ENCODE data around the gene SOX1. TPM values are rescaled to one million over a fixed set of nuclear protein-coding genes. Genes with fewer than 3 reads are reported as not detected.

Gene SOX1
- total RNA-seq, 1 donor from 2014 or later = not detected

GRCh38 chr13:112065867-112066623 is 904 bp upstream of the SOX1 start:
- H3K4me3 ChIP-seq (ENCODE audit: low read depth, low read length) = no peak overlapping the region
- no peak for TF ChIP-seq CTCF (conservative IDR thresholded peaks at IDR 0.05; ENCODE audit: low read depth, low read length)
- DNase-seq (ENCODE audit: low read depth) = no peak

DNA sequence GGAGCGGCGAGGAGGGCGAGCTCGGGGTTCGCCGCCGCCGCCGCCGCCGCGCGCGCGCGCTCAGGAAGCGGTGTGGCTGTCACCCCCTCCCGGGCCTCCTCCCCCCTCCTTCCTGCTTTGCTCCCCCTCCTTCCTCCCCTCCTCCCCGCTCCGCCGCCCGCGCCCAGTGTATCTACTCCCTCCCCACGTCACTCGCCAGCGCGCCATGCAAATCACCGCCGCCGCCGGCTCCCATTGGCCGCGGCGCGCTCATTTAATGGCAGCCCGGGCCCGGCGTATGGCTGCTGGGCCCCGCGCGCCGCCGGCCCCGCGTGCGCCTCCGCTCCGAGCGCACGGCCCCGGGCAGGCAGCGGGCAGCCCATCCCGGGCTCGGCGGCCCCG is 335 bp upstream of the SOX1 start:
- no peak for DNase-seq (ENCODE audit: low read depth)

DNA sequence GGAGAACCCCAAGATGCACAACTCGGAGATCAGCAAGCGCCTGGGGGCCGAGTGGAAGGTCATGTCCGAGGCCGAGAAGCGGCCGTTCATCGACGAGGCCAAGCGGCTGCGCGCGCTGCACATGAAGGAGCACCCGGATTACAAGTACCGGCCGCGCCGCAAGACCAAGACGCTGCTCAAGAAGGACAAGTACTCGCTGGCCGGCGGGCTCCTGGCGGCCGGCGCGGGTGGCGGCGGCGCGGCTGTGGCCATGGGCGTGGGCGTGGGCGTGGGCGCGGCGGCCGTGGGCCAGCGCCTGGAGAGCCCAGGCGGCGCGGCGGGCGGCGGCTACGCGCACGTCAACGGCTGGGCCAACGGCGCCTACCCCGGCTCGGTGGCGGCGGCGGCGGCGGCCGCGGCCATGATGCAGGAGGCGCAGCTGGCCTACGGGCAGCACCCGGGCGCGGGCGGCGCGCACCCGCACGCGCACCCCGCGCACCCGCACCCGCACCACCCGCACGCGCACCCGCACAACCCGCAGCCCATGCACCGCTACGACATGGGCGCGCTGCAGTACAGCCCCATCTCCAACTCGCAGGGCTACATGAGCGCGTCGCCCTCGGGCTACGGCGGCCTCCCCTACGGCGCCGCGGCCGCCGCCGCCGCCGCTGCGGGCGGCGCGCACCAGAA is 1.1 kb downstream of the SOX1 start:
- DNase-seq (ENCODE audit: low read depth) = no peak
- no peak overlapping the region for H3K4me3 ChIP-seq (ENCODE audit: low read depth, low read length)
- TF ChIP-seq CTCF (conservative IDR thresholded peaks at IDR 0.05; ENCODE audit: low read depth, low read length) = no peak

More for the DNA sequence above, 335 bp upstream of the SOX1 start:
- TF ChIP-seq CTCF (conservative IDR thresholded peaks at IDR 0.05; ENCODE audit: low read depth, low read length) = no peak
- H3K4me3 ChIP-seq (ENCODE audit: low read depth, low read length) = no peak overlapping the region

- DNase-seq (ENCODE audit: low read depth) = no peak
These were observed 1.7 kb downstream of the SOX1 start for GRCh38 chr13:112068540-112069060.

DNA sequence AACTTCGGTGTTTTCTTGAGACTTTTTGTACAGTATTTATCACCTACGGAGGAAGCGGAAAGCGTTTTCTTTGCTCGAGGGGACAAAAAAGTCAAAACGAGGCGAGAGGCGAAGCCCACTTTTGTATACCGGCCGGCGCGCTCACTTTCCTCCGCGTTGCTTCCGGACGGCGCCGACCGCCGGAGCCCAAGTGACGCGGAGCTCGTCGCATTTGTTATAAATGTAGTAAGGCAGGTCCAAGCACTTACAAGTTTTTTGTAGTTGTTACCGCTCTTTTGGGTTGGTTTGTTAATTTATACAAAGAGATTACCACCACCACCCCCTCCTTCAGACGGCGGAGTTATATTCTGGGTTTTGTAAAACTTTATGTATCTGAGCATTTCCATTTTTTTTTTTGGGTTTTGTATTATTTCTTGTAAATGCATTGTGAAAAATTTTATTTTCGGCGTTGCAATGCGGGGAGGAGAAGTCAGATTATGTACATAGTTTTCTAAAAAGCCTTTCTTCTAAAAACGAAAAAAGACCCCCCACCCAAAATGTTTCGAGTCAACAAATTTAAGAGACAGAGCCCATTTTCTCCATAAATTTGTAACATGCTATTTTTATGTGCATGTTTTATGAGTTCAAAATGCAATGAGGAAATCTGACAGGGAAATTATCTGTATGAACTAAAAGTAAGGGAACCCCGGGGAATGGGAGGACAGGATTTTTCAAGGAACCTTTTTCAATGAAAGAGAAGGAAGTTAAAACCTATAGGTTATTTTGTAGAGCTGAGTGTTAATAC is 2.3 kb downstream of the SOX1 start:
- no peak overlapping the region for H3K4me3 ChIP-seq (ENCODE audit: low read depth, low read length)
- no peak for TF ChIP-seq CTCF (conservative IDR thresholded peaks at IDR 0.05; ENCODE audit: low read depth, low read length)
- DNase-seq (ENCODE audit: low read depth) = no peak

More at GRCh38 chr13:112068540-112069060, 1.7 kb downstream of the SOX1 start:
- TF ChIP-seq CTCF (conservative IDR thresholded peaks at IDR 0.05; ENCODE audit: low read depth, low read length) = no peak
- no peak overlapping the region for H3K4me3 ChIP-seq (ENCODE audit: low read depth, low read length)

GRCh38 chr13:112069845-112070251 is 2.9 kb downstream of the SOX1 start:
- H3K4me3 ChIP-seq (ENCODE audit: low read depth, low read length) = no peak overlapping the region
- no peak for TF ChIP-seq CTCF (conservative IDR thresholded peaks at IDR 0.05; ENCODE audit: low read depth, low read length)
- DNase-seq (ENCODE audit: low read depth) = no peak
